HEK293 (cell line): ENCODE measurements around the gene PTPN11.

Source experiments
- SP2 ChIP-seq: fragments of 450-650 bp; formaldehyde crosslinking; IDR thresholded peaks from 2 replicates; pipeline ENCODE4 v1.5.1; 2016; ENCODE audit warnings: missing biosample characterization, missing genetic modification characterization
- ZBTB10 ChIP-seq: fragments of 450-650 bp; formaldehyde crosslinking; IDR thresholded peaks from 2 replicates; pipeline ENCODE4 v1.5.1; 2016; ENCODE audit warnings: missing biosample characterization, missing genetic modification characterization
- ZNF138 ChIP-seq: fragments of 450-650 bp; formaldehyde crosslinking; IDR thresholded peaks from 2 replicates; pipeline ENCODE4 v1.5.1; 2016; ENCODE audit warnings: missing biosample characterization, missing genetic modification characterization, borderline replicate concordance
- ZNF18 ChIP-seq: fragments of 450-650 bp; formaldehyde crosslinking; IDR thresholded peaks from 2 replicates; pipeline ENCODE4 v1.5.1; 2016; ENCODE audit warnings: missing biosample characterization, missing genetic modification characterization
- ZNF394 ChIP-seq: fragments of 450-650 bp; formaldehyde crosslinking; IDR thresholded peaks from 2 replicates; pipeline ENCODE4 v1.5.1; 2016; ENCODE audit warnings: missing biosample characterization, missing genetic modification characterization, mild to moderate bottlenecking, moderate library complexity, borderline replicate concordance
- ZNF555 ChIP-seq: fragments of 450-650 bp; formaldehyde crosslinking; conservative IDR thresholded peaks from 2 replicates; pipeline ENCODE4 v1.5.1; 2017; ENCODE audit warnings: missing biosample characterization, mild to moderate bottlenecking, missing genetic modification characterization, inconsistent platforms
- ZNF776 ChIP-seq: fragments of 450-650 bp; formaldehyde crosslinking; IDR thresholded peaks from 2 replicates; pipeline ENCODE4 v1.5.0; 2017; ENCODE audit warnings: missing biosample characterization, missing genetic modification characterization, borderline replicate concordance
- TF ChIP-seq, protein P1 (sequence below): fragments of 450-650 bp; formaldehyde crosslinking; IDR thresholded peaks from 2 replicates; pipeline ENCODE4 v1.5.1; 2016; ENCODE audit warnings: missing biosample characterization, missing genetic modification characterization
- TF ChIP-seq, protein P2 (sequence below): fragments of 450-650 bp; formaldehyde crosslinking; IDR thresholded peaks from 2 replicates; pipeline ENCODE4 v1.5.1; 2016; ENCODE audit warnings: missing biosample characterization, missing genetic modification characterization

- no peak for TF ChIP-seq ZBTB10 (tag by site-specific recombination)
- TF ChIP-seq, protein P1, sequence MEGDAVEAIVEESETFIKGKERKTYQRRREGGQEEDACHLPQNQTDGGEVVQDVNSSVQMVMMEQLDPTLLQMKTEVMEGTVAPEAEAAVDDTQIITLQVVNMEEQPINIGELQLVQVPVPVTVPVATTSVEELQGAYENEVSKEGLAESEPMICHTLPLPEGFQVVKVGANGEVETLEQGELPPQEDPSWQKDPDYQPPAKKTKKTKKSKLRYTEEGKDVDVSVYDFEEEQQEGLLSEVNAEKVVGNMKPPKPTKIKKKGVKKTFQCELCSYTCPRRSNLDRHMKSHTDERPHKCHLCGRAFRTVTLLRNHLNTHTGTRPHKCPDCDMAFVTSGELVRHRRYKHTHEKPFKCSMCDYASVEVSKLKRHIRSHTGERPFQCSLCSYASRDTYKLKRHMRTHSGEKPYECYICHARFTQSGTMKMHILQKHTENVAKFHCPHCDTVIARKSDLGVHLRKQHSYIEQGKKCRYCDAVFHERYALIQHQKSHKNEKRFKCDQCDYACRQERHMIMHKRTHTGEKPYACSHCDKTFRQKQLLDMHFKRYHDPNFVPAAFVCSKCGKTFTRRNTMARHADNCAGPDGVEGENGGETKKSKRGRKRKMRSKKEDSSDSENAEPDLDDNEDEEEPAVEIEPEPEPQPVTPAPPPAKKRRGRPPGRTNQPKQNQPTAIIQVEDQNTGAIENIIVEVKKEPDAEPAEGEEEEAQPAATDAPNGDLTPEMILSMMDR (tag by site-specific recombination) = no peak
- TF ChIP-seq SP2 = no peak
- TF ChIP-seq ZNF18 = no peak
- no peak for TF ChIP-seq ZNF138
- TF ChIP-seq, protein P2, sequence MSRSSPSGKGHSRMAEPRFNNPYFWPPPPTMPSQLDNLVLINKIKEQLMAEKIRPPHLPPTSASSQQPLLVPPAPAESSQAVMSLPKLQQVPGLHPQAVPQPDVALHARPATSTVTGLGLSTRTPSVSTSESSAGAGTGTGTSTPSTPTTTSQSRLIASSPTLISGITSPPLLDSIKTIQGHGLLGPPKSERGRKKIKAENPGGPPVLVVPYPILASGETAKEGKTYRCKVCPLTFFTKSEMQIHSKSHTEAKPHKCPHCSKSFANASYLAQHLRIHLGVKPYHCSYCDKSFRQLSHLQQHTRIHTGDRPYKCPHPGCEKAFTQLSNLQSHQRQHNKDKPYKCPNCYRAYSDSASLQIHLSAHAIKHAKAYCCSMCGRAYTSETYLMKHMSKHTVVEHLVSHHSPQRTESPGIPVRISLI (tag by site-specific recombination) = no peak
- no peak for TF ChIP-seq ZNF776 (tag by site-specific recombination)
- TF ChIP-seq ZNF555 (tag by site-specific recombination) = no peak
- TF ChIP-seq ZNF394 (tag by site-specific recombination) = no peak
Observed at GRCh38 chr12:112540021-112540420, 121.3 kb downstream of the PTPN11 start.
